ENCODE data around the gene AKAP13. TPM values are rescaled to one million over a fixed set of nuclear protein-coding genes. Genes with fewer than 3 reads are reported as not detected.

The AKAP13 gene
- polyA plus RNA-seq, 1 of the 3 experiments (the other 2 are of a cell fraction) = 8.4 TPM

DNA sequence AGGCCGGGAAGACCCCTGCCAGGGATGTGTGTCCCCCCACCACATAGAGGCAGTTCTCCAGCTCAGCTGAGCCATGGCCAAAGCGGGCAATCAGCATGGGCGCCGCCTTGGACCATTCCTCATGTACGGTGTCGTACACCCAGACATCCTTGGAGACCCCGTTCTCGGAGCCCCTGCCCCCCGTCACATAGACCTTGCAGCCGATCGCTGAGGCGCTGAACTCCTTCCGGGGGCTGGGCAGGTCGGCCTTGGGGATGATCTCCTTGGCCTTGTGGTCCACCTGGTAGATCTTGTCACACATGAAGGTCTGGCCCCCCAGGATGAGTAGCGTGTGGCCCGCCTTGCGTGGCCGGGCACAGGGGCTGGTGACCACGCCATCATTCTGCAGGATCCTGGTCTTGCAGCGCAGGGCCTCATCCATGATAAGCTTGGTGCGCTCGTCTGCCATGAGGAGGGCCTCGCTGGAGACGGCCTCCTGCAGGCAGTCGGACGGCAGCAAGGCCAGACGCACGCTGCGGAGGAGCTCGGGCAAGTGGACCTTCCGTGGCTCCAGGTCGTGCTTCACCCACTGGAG is 388.3 kb downstream of the AKAP13 start:
- H2AFZ ChIP-seq (ENCODE audit: low read depth) = no peak overlapping the region
- H3K4me3 ChIP-seq (ENCODE audit: low read depth in 2 of 2, low read length in 1 of 2) = no peak overlapping the region
- DNase-seq = no peak
- no peaks in the 10 kb centered on the region for H3K9me3 ChIP-seq
- H3K4me1 ChIP-seq (ENCODE audit: control insufficient read depth in 1 of 2, insufficient read depth in 2 of 2, low read depth in 1 of 2, low read length in 1 of 2) = peaks cover 10 to 21% of the 10 kb centered on the region in 2 experiments; a peak in 3 of 4 replicates
- CTCF ChIA-PET = no interaction called here
- no peak overlapping the region for H3K27ac ChIP-seq (ENCODE audit: low read depth in 2 of 2, low read length in 1 of 2)
- no peak overlapping the region for H3K4me2 ChIP-seq
- H3K79me2 ChIP-seq (ENCODE audit: insufficient read depth) = peaks cover 9% of the 10 kb centered on the region; the same call in 1 of the 2 replicates
- peaks cover 3% of the 10 kb centered on the region; the same call in 1 of the 2 replicates for H4K20me1 ChIP-seq (ENCODE audit: insufficient read depth)
- H3F3A ChIP-seq (replicated peaks; ENCODE audit: insufficient read depth) = no peaks in the 10 kb centered on the region
- H3K9ac ChIP-seq = no peak overlapping the region
- H3K9me2 ChIP-seq = no peaks in the 10 kb centered on the region
- POLR2A ChIA-PET = no interaction called here
- no peaks in the 10 kb centered on the region for H3K27me3 ChIP-seq (ENCODE audit: insufficient read depth)
- H3K36me3 ChIP-seq (replicated peaks in 1 of 2; ENCODE audit: control insufficient read depth in 1 of 2, insufficient read depth in 2 of 2, low read length in 1 of 2) = no peaks in the 10 kb centered on the region
- TF ChIP-seq FOXJ3 (CRISPR knock-in tag; IDR thresholded peaks at IDR 0.05) = no peak
- TF ChIP-seq, protein P1, sequence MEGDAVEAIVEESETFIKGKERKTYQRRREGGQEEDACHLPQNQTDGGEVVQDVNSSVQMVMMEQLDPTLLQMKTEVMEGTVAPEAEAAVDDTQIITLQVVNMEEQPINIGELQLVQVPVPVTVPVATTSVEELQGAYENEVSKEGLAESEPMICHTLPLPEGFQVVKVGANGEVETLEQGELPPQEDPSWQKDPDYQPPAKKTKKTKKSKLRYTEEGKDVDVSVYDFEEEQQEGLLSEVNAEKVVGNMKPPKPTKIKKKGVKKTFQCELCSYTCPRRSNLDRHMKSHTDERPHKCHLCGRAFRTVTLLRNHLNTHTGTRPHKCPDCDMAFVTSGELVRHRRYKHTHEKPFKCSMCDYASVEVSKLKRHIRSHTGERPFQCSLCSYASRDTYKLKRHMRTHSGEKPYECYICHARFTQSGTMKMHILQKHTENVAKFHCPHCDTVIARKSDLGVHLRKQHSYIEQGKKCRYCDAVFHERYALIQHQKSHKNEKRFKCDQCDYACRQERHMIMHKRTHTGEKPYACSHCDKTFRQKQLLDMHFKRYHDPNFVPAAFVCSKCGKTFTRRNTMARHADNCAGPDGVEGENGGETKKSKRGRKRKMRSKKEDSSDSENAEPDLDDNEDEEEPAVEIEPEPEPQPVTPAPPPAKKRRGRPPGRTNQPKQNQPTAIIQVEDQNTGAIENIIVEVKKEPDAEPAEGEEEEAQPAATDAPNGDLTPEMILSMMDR (IDR thresholded peaks at IDR 0.05) = no peak
- TF ChIP-seq, protein P2, sequence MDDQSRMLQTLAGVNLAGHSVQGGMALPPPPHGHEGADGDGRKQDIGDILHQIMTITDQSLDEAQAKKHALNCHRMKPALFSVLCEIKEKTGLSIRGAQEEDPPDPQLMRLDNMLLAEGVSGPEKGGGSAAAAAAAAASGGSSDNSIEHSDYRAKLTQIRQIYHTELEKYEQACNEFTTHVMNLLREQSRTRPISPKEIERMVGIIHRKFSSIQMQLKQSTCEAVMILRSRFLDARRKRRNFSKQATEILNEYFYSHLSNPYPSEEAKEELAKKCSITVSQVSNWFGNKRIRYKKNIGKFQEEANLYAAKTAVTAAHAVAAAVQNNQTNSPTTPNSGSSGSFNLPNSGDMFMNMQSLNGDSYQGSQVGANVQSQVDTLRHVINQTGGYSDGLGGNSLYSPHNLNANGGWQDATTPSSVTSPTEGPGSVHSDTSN (IDR thresholded peaks at IDR 0.05) = no peak
- TF ChIP-seq, protein P3, sequence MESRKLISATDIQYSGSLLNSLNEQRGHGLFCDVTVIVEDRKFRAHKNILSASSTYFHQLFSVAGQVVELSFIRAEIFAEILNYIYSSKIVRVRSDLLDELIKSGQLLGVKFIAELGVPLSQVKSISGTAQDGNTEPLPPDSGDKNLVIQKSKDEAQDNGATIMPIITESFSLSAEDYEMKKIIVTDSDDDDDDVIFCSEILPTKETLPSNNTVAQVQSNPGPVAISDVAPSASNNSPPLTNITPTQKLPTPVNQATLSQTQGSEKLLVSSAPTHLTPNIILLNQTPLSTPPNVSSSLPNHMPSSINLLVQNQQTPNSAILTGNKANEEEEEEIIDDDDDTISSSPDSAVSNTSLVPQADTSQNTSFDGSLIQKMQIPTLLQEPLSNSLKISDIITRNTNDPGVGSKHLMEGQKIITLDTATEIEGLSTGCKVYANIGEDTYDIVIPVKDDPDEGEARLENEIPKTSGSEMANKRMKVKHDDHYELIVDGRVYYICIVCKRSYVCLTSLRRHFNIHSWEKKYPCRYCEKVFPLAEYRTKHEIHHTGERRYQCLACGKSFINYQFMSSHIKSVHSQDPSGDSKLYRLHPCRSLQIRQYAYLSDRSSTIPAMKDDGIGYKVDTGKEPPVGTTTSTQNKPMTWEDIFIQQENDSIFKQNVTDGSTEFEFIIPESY (IDR thresholded peaks at IDR 0.05; ENCODE audit: borderline replicate concordance, low read depth) = no peak
- no peak for TF ChIP-seq GATA2 (CRISPR knock-in tag; IDR thresholded peaks at IDR 0.05)
- TF ChIP-seq FOSL2 (IDR thresholded peaks at IDR 0.05; ENCODE audit: borderline replicate concordance, low read depth) = no peak
- no peak for TF ChIP-seq TEAD4 (IDR thresholded peaks at IDR 0.05; ENCODE audit: borderline replicate concordance, insufficient read depth)
- no peak for TF ChIP-seq FOXM1 (IDR thresholded peaks at IDR 0.05; ENCODE audit: low read depth)
- no peak for TF ChIP-seq GABPA (IDR thresholded peaks at IDR 0.05; ENCODE audit: low read depth)
- no peak for TF ChIP-seq ELF1 (IDR thresholded peaks at IDR 0.05)
- TF ChIP-seq, protein P4, sequence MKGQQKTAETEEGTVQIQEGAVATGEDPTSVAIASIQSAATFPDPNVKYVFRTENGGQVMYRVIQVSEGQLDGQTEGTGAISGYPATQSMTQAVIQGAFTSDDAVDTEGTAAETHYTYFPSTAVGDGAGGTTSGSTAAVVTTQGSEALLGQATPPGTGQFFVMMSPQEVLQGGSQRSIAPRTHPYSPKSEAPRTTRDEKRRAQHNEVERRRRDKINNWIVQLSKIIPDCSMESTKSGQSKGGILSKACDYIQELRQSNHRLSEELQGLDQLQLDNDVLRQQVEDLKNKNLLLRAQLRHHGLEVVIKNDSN (IDR thresholded peaks at IDR 0.05; ENCODE audit: borderline replicate concordance, low read depth) = no peak
- TF ChIP-seq TCF12 (IDR thresholded peaks at IDR 0.05) = no peak
- no peak for TF ChIP-seq SMC3 (IDR thresholded peaks at IDR 0.05; ENCODE audit: low read depth, low read length)
- no peak for TF ChIP-seq NFIC (IDR thresholded peaks at IDR 0.05; ENCODE audit: borderline replicate concordance)
- 96% methylated on average over 13 of the region's 32 CpGs for WGBS (ENCODE audit: low lambda C conversion rate)

Data from SK-N-SH (cell line).